ENCODE results near the gene RFX2.
"Not testable (repeated sequence)": the region's sequence is repeated elsewhere in the genome, so short reads cannot be mapped to it uniquely, and the experiment has no call there.

GRCh38 chr19:6006070-6006446 is 104.2 kb downstream of the RFX2 start:
- not testable (repeated sequence) for TF ChIP-seq CTCF, POLR2A (IDR thresholded peaks at IDR 0.05)

Data from breast epithelium (tissue), 3 donors.